Gastroesophageal sphincter (tissue), 4 donors: Measurements from ENCODE around the gene SLC2A9. TPM values are rescaled to one million over a fixed set of nuclear protein-coding genes. Genes with fewer than 3 reads are reported as not detected.

ENCODE experiments used
- ATAC-seq: fragments of 150-250 bp; one replicate; pipeline ENCODE4 v1.9.1; 2016; ENCODE audit warnings: mild to moderate bottlenecking, moderate library complexity
- H3K27ac ChIP-seq, 4 donors: fragments of 200-600 bp; sonication (generic) in 3 of 4; 1 replicate in 3 of 4; 2 replicates in 1 of 4; pipeline ENCODE4 v1.5.1; 2016 to 2019
- H3K27me3 ChIP-seq: fragments of 200-600 bp; sonication (generic); one replicate; pipeline ENCODE4 v1.5.1; 2019
- H3K36me3 ChIP-seq, 2 donors: fragments of 200-600 bp; sonication (generic); one replicate each; pipeline ENCODE4 v1.5.1; 2019; ENCODE audit warnings: control low read depth in 1 of 2
- H3K4me1 ChIP-seq, 3 donors: fragments of 200-600 bp; sonication (generic); 1 replicate in 2 of 3; 2 replicates in 1 of 3; pipeline ENCODE4 v1.5.1; 2016 to 2019; ENCODE audit warnings: control low read depth in 2 of 3
- H3K4me3 ChIP-seq, 2 donors: fragments of 200-600 bp; sonication (generic); one replicate each; pipeline ENCODE4 v1.5.1; 2019; ENCODE audit warnings: mild to moderate bottlenecking in 1 of 2, moderate library complexity in 1 of 2
- H3K9me3 ChIP-seq, 3 donors: fragments of 200-600 bp; sonication (generic); one replicate each; pipeline ENCODE4 v1.5.1; 2017 to 2019; ENCODE audit warnings: control low read depth in 2 of 3
- CTCF ChIP-seq, 4 experiments: fragments of 200-600 bp in 2 of 4; fragments of 450-650 bp in 2 of 4; sonication (generic) in 1 of 4; IDR thresholded peaks; one replicate each; pipeline ENCODE4 v1.5.1; 2017 to 2019; ENCODE audit warnings: antibody characterized with exemption in 4 of 4, mild to moderate bottlenecking in 2 of 4, moderate library complexity in 2 of 4
- EP300 ChIP-seq: sonication (generic); formaldehyde crosslinking; IDR thresholded peaks from one replicate; pipeline ENCODE4 v1.6.1; 2017; ENCODE audit warnings: antibody characterized with exemption, mild to moderate bottlenecking
- POLR2A ChIP-seq, 2 donors: fragments of 450-650 bp; IDR thresholded peaks; one replicate each; pipeline ENCODE4 v1.6.1; 2017; ENCODE audit warnings: antibody characterized with exemption in 2 of 2, mild to moderate bottlenecking in 2 of 2, moderate library complexity in 1 of 2
- POLR2AphosphoS5 ChIP-seq: sonication (generic); formaldehyde crosslinking; IDR thresholded peaks from one replicate; pipeline ENCODE4 v1.6.1; 2017; ENCODE audit warnings: antibody characterized with exemption
- WGBS, 2 donors: methylation state at CpG; one replicate each; pipeline ENCODE4 v1.1.5; 2018; ENCODE audit warnings: low coverage in 1 of 2; 5-methylcytosine and 5-hydroxymethylcytosine counted together
- total RNA-seq, 4 donors: library from RNA; depleted of rRNA; stranded (reverse); fragments of >200 nt; gene quantifications; one replicate each; pipeline ENCODE4 v1.1.0, GENCODE V29; 2016

The SLC2A9 gene
- total RNA-seq, 4 donors from 2014 or later = 3.1 to 6.5 (median 4.3) TPM

DNA sequence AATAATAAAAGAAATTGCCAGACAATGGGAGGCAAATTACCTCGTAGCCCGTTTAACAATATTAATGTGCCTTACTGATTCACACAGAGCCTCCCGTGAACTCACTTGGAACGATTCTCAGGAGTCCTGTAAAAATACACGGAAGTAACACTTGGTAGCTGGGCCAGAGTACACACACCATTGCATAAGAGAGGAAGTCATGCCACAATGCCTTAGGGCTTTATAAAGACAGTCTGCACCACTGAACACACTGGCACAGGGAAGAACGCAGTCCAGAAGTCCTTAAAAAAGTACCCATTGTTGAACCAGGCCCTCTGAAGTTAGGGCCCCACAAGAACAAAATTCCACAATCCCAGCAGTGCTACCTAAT, 15.1 kb downstream of the SLC2A9 start:
- no peak overlapping the region for H3K4me3 ChIP-seq
- H3K4me1 ChIP-seq = peaks cover 0 to 33% (median 22%) of the 10 kb centered on the region in 3 donors
- H3K27ac ChIP-seq = peak overlapping the region in 3 of 4 donors; percentile 46 to 68 (median 63)
- peak; percentile 88 for ATAC-seq
- H3K9me3 ChIP-seq = no peaks in the 10 kb centered on the region
- H3K36me3 ChIP-seq = no peaks in the 10 kb centered on the region
- TF ChIP-seq POLR2AphosphoS5 (peak; percentile 39), CTCF (IDR thresholded peaks at IDR 0.05) (no peak)
- 23 to 27% methylated on average over 5 of the region's 6 CpGs for WGBS, 2 donors
- H3K27me3 ChIP-seq = no peaks in the 10 kb centered on the region

- WGBS, 2 donors = 61 to 85% methylated on average over 4 of the region's 4 CpGs
- Histone ChIP-seq H3K36me3 (no peaks in the 10 kb centered on the region), H3K27me3 (no peaks in the 10 kb centered on the region), H3K27ac (peak overlapping the region in 3 of 4 donors; percentile 21 to 68 (median 46)), H3K9me3 (no peaks in the 10 kb centered on the region), H3K4me3 (no peak overlapping the region), H3K4me1 (peaks cover 0 to 33% (median 22%) of the 10 kb centered on the region in 3 donors)
- TF ChIP-seq POLR2A (IDR thresholded peaks at IDR 0.05) (no peak), CTCF (IDR thresholded peaks at IDR 0.05) (no peak), EP300 (no peak), POLR2AphosphoS5 (no peak)
- no peak for ATAC-seq
These were observed 15.7 kb downstream of the SLC2A9 start for GRCh38 chr4:10005632-10006031.

DNA sequence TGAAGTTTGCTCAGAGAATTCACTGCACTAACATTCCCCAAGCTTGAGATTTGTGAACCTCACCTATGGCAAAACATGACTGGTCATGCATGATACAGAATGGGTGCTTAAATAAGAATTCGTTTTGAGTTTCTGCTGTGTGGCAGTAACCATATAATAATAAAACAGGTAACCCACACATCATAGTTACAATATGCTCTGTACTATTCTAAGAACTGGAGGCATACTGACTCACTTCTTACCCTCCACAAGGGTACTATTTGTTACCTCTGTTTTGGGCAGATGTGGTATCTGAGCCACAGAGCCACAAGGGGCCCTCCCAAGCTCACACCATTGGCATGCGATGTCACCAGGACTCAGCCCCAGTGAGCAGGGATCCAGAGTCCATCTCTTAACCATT, 17.6 kb downstream of the SLC2A9 start:
- no peaks in the 10 kb centered on the region for H3K27me3 ChIP-seq
- ATAC-seq = no peak
- 90 to 100% methylated on average over 1 to 2 of the region's 2 CpGs for WGBS, 2 donors
- H3K4me3 ChIP-seq = no peak overlapping the region
- no peak for TF ChIP-seq EP300
- TF ChIP-seq POLR2AphosphoS5 = no peak
- no peak for TF ChIP-seq POLR2A (IDR thresholded peaks at IDR 0.05)
- no peak for TF ChIP-seq CTCF (IDR thresholded peaks at IDR 0.05)
- peaks cover 0 to 33% (median 22%) of the 10 kb centered on the region in 3 donors for H3K4me1 ChIP-seq
- H3K27ac ChIP-seq = no peak overlapping the region
- H3K36me3 ChIP-seq = no peaks in the 10 kb centered on the region
- H3K9me3 ChIP-seq = no peaks in the 10 kb centered on the region

GRCh38 chr4:10002278-10002677, 19.0 kb downstream of the SLC2A9 start:
- 52% methylated on average over 2 of the region's 2 CpGs; no CpG with 5 or more reads in 1 of the 2 donors for WGBS, 2 donors
- Histone ChIP-seq H3K36me3 (no peaks in the 10 kb centered on the region), H3K27ac (no peak overlapping the region), H3K4me3 (no peak overlapping the region), H3K9me3 (no peaks in the 10 kb centered on the region), H3K27me3 (no peaks in the 10 kb centered on the region), H3K4me1 (peaks cover 0 to 19% (median 12%) of the 10 kb centered on the region in 3 donors)
- ATAC-seq = no peak
- TF ChIP-seq CTCF (IDR thresholded peaks at IDR 0.05) (no peak), EP300 (no peak), POLR2A (IDR thresholded peaks at IDR 0.05) (no peak), POLR2AphosphoS5 (no peak)

DNA sequence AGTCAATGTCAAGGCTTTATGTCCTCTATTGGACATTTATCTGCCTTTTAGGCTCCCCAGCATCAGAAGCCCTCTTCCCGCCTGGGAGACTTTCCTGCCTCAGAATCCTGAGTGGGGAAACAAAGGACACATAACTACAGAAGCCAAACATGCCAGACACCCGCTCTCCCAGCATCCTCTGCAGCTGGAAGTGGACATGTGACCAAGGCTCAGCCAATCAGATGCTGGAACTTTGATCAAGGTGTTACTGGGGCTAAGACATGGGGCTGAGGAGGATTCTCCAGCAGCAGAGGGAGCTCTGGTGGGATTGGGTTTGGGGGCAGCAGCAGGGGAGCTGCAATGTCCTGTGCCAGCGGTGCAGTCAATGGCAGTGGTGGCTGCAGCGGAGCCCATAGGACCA, 19.5 kb downstream of the SLC2A9 start:
- TF ChIP-seq POLR2A (IDR thresholded peaks at IDR 0.05) (no peak), POLR2AphosphoS5 (no peak), EP300 (no peak), CTCF (IDR thresholded peaks at IDR 0.05) (no peak)
- no peaks in the 10 kb centered on the region for H3K9me3 ChIP-seq
- H3K27me3 ChIP-seq = no peaks in the 10 kb centered on the region
- ATAC-seq = no peak
- H3K27ac ChIP-seq = no peak overlapping the region
- H3K4me1 ChIP-seq = peaks cover 0 to 14% (median 7%) of the 10 kb centered on the region in 3 donors
- no peak overlapping the region for H3K4me3 ChIP-seq
- no peaks in the 10 kb centered on the region for H3K36me3 ChIP-seq
- WGBS, 2 donors = 100% methylated on average over 1 of the region's 4 CpGs; no CpG with 5 or more reads in 1 of the 2 donors
